CD14-positive monocyte (primary cell): Measurements from ENCODE around the gene NRROS. TPM values are rescaled to one million over a fixed set of nuclear protein-coding genes. Genes with fewer than 3 reads are reported as not detected.

Experiments used
- DNase-seq, 3 donors: peaks; one replicate each; pipeline ENCODE4 v3.0.0-alpha.2; 2011 to 2022
- H2AFZ ChIP-seq: 2 replicates; pipeline ENCODE4 v1.6.0; 2012; ENCODE audit warnings: mild to moderate bottlenecking, low read depth, low read length, inconsistent platforms; ENCODE audit not compliant: insufficient read depth, poor library complexity, severe bottlenecking
- H3K27ac ChIP-seq, 2 donors: 1 replicate in 1 of 2; 2 replicates in 1 of 2; pipeline ENCODE4 v1.5.1; 2012 to 2013; ENCODE audit warnings: low read length in 2 of 2, control low read depth in 1 of 2, inconsistent platforms in 1 of 2, low read depth in 1 of 2, mild to moderate bottlenecking in 1 of 2
- H3K27me3 ChIP-seq, 2 donors: one replicate each; pipeline versions ENCODE4 v1.6.0 to v1.6.1; 2011 to 2013; ENCODE audit warnings: low read length in 2 of 2; ENCODE audit not compliant: control insufficient read depth in 2 of 2, insufficient read depth in 2 of 2
- H3K36me3 ChIP-seq, 2 donors: replicated peaks in 1 of 2; 1 replicate in 1 of 2; 2 replicates in 1 of 2; pipeline versions ENCODE4 v1.5.1 to v1.6.1; 2012 to 2013; ENCODE audit warnings: low read length in 2 of 2, control low read depth in 1 of 2, inconsistent platforms in 1 of 2, mild to moderate bottlenecking in 1 of 2; ENCODE audit not compliant: insufficient read depth in 2 of 2, control insufficient read depth in 1 of 2
- H3K4me1 ChIP-seq, 2 donors: 1 replicate in 1 of 2; 2 replicates in 1 of 2; pipeline versions ENCODE4 v1.5.1 to v1.6.1; 2012 to 2013; ENCODE audit warnings: low read length in 2 of 2, control low read depth in 1 of 2, inconsistent platforms in 1 of 2, mild to moderate bottlenecking in 1 of 2, moderate library complexity in 1 of 2; ENCODE audit not compliant: insufficient read depth in 2 of 2, control insufficient read depth in 1 of 2
- H3K4me2 ChIP-seq: replicated peaks from 2 replicates; pipeline ENCODE3; 2012; ENCODE audit warnings: low read length, moderate library complexity, mild to moderate bottlenecking; ENCODE audit not compliant: poor library complexity, severe bottlenecking; ENCODE audit errors: extremely low read depth
- H3K4me3 ChIP-seq, 3 experiments: fragments of 200-600 bp in 1 of 3; sonication (generic) in 1 of 3; replicated peaks in 1 of 3; 1 replicate in 2 of 3; 2 replicates in 1 of 3; pipeline ENCODE4 v1.5.1; 2011 to 2013; ENCODE audit warnings: low read length in 3 of 3, mild to moderate bottlenecking in 3 of 3, control low read depth in 2 of 3, low read depth in 2 of 3, inconsistent platforms in 1 of 3, moderate library complexity in 1 of 3
- H3K79me2 ChIP-seq: 2 replicates; pipeline ENCODE4 v1.6.0; 2012; ENCODE audit warnings: mild to moderate bottlenecking, control low read depth, inconsistent platforms, low read length, moderate library complexity; ENCODE audit not compliant: insufficient read depth
- H3K9ac ChIP-seq: 2 replicates; pipeline ENCODE4 v1.6.0; 2017; ENCODE audit warnings: low read length, mild to moderate bottlenecking; ENCODE audit not compliant: insufficient read depth, poor library complexity, severe bottlenecking
- H3K9me3 ChIP-seq, 2 donors: replicated peaks in 1 of 2; 1 replicate in 1 of 2; 2 replicates in 1 of 2; pipeline versions ENCODE4 v1.5.1 to v1.6.1; 2012 to 2013; ENCODE audit warnings: low read length in 2 of 2, control low read depth in 1 of 2; ENCODE audit not compliant: control insufficient read depth in 1 of 2, insufficient read depth in 1 of 2
- H4K20me1 ChIP-seq: 2 replicates; pipeline ENCODE4 v1.6.0; 2012; ENCODE audit warnings: mild to moderate bottlenecking, low read length, control low read depth, moderate library complexity; ENCODE audit not compliant: insufficient read depth
- H3K27ac Mint-ChIP-seq, 7 donors: one replicate each; pipeline ENCODE4 v1.8.0; 2020; ENCODE audit warnings: mild to moderate bottlenecking in 7 of 7, mixed read lengths in 7 of 7, moderate library complexity in 6 of 7, inconsistent platforms in 2 of 7
- H3K27me3 Mint-ChIP-seq, 3 donors: one replicate each; pipeline ENCODE4 v1.8.0; 2021 to 2022; ENCODE audit warnings: low read depth in 3 of 3, mild to moderate bottlenecking in 3 of 3, mixed read lengths in 3 of 3, moderate library complexity in 3 of 3, inconsistent platforms in 1 of 3
- H3K36me3 Mint-ChIP-seq, 2 donors: one replicate each; pipeline ENCODE4 v1.8.0; 2020; ENCODE audit warnings: mixed read lengths in 2 of 2, inconsistent platforms in 1 of 2, mild to moderate bottlenecking in 1 of 2
- H3K4me1 Mint-ChIP-seq: one replicate; pipeline ENCODE4 v1.8.0; 2020; ENCODE audit warnings: mild to moderate bottlenecking, mixed read lengths
- H3K4me3 Mint-ChIP-seq, 2 donors: one replicate each; pipeline ENCODE4 v1.8.0; 2020; ENCODE audit warnings: mild to moderate bottlenecking in 2 of 2, mixed read lengths in 2 of 2, moderate library complexity in 1 of 2
- H3K9me3 Mint-ChIP-seq, 7 donors: one replicate each; pipeline ENCODE4 v1.8.0; 2020 to 2022; ENCODE audit warnings: mixed read lengths in 7 of 7, mild to moderate bottlenecking in 6 of 7, moderate library complexity in 6 of 7, inconsistent platforms in 2 of 7
- WGBS: methylation state at CpG from one replicate; pipeline ENCODE4 v1.1.5; 2013; ENCODE audit warnings: missing lambda C conversion rate; ENCODE audit not compliant: insufficient coverage; 5-methylcytosine and 5-hydroxymethylcytosine counted together
- intact Hi-C, 2 donors: fragments of 100-400 bp; cut with micrococcal nuclease; formaldehyde crosslinking; loops; one replicate each; pipeline versions ENCODE4 v1.15.0 to v1.15.1; 2023
- polyA plus RNA-seq, 3 donors: library from polyadenylated mRNA; depleted of rRNA in 1 of 3; unstranded in 2 of 3; stranded (reverse) in 1 of 3; fragments of 300-500 nt in 2 of 3; fragments of >200 nt in 1 of 3; fragmentation: Illumina TruSeq in 2 of 3; gene quantifications; 1 replicate in 2 of 3; 2 replicates in 1 of 3; pipeline ENCODE4 v1.2.3, GENCODE V29; 2012 to 2021
- TF ChIP-seq, protein P1 (sequence below): fragments of 200-600 bp; IDR thresholded peaks from one replicate; pipeline ENCODE4 v1.8.0; 2022; ENCODE audit warnings: antibody characterized with exemption, mild to moderate bottlenecking

The NRROS gene
- polyA plus RNA-seq, 3 donors: 5.9 to 109 (median 7.5) TPM

DNA sequence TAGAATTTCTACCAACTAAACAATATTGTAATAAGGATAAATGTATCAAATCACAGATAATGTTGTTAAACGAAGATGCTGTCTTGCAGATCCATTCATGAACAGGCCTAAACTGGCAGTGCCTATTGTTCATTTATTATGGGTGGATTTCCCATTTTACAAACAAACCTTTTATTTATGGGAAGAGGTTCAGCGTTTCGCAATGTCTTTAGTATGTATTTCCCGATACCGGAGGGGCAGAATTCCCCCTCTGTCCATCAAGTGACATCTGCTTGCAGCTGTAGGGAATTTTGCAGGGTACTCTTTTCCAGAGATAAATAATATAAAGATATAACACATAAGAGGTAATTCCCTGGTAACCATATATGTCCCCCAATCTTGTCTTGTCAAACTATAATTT, 66.8 kb downstream of the NRROS start:
- peak overlapping the region; percentile 7 for H3K4me2 ChIP-seq
- intact Hi-C loops: loop anchor here in 1 of 2 donors (5.0 kb wide), 1 partner anchor 36 kb away; no protein-coding TSS in a partner anchor
- peaks cover 50% of the 10 kb centered on the region for H4K20me1 ChIP-seq
- TF ChIP-seq, protein P1, sequence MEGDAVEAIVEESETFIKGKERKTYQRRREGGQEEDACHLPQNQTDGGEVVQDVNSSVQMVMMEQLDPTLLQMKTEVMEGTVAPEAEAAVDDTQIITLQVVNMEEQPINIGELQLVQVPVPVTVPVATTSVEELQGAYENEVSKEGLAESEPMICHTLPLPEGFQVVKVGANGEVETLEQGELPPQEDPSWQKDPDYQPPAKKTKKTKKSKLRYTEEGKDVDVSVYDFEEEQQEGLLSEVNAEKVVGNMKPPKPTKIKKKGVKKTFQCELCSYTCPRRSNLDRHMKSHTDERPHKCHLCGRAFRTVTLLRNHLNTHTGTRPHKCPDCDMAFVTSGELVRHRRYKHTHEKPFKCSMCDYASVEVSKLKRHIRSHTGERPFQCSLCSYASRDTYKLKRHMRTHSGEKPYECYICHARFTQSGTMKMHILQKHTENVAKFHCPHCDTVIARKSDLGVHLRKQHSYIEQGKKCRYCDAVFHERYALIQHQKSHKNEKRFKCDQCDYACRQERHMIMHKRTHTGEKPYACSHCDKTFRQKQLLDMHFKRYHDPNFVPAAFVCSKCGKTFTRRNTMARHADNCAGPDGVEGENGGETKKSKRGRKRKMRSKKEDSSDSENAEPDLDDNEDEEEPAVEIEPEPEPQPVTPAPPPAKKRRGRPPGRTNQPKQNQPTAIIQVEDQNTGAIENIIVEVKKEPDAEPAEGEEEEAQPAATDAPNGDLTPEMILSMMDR: no peak
- peaks cover 19 to 42% of the 10 kb centered on the region in 2 donors for H3K36me3 ChIP-seq
- peaks cover 37 to 45% of the 10 kb centered on the region in 2 donors for H3K36me3 Mint-ChIP-seq
- H3K27ac ChIP-seq: peak overlapping the region in 1 of 2 donors; percentile 38
- peaks cover 18% of the 10 kb centered on the region for H3K4me1 Mint-ChIP-seq
- H3K27ac Mint-ChIP-seq: peak overlapping the region in 6 of 7 donors; percentile 27 to 78 (median 49)
- WGBS: no CpG with 5 or more reads among the region's 5 CpGs
- H3K4me1 ChIP-seq: peaks cover 18 to 27% of the 10 kb centered on the region in 2 donors
- peaks cover 0 to 2% (median 1%) of the 10 kb centered on the region in 3 donors for H3K27me3 Mint-ChIP-seq
- H3K9ac ChIP-seq: no peak overlapping the region
- H3K27me3 ChIP-seq: no peaks in the 10 kb centered on the region
- DNase-seq: peak in 1 of 3 donors; percentile 29
- no peaks in the 10 kb centered on the region for H3K9me3 ChIP-seq
- H3K4me3 Mint-ChIP-seq: no peak overlapping the region
- peak overlapping the region in 1 of 3 experiments; percentile 6 for H3K4me3 ChIP-seq
- H3K79me2 ChIP-seq: peaks cover 7% of the 10 kb centered on the region
- H2AFZ ChIP-seq: no peak overlapping the region
- no peaks in the 10 kb centered on the region for H3K9me3 Mint-ChIP-seq

DNA sequence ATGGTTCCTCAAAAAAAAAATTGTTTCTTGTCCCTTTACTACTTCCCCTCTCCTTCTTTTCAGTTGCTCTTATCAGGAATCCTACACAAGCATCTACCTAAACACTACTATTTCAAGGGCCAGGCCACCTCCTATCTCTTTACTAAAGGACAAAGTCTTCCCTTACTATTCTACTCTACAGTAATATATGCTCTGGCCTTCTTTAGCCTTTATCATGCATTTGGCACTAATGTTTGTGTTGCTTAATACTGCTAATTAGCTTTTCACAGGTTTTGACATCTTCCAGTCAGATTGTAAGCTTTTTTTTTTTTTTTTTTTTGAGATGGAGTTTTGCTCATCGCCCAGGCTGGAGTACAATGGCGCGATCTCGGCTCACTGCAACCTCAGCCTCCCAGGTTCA, 67.2 kb downstream of the NRROS start:
- H4K20me1 ChIP-seq: peaks cover 47% of the 10 kb centered on the region
- peaks cover 7% of the 10 kb centered on the region for H3K79me2 ChIP-seq
- H2AFZ ChIP-seq: no peak overlapping the region
- H3K4me3 ChIP-seq: peak overlapping the region in 1 of 3 experiments; percentile 6
- peak overlapping the region in 1 of 2 donors; percentile 38 for H3K27ac ChIP-seq
- peaks cover 22 to 31% of the 10 kb centered on the region in 2 donors for H3K4me1 ChIP-seq
- H3K4me2 ChIP-seq: peak overlapping the region; percentile 7
- H3K9me3 Mint-ChIP-seq: no peaks in the 10 kb centered on the region
- WGBS: 96% methylated on average over 4 of the region's 4 CpGs
- DNase-seq: no peak
- H3K4me1 Mint-ChIP-seq: peaks cover 22% of the 10 kb centered on the region
- no peaks in the 10 kb centered on the region for H3K9me3 ChIP-seq
- H3K27me3 ChIP-seq: no peaks in the 10 kb centered on the region
- no peak overlapping the region for H3K4me3 Mint-ChIP-seq
- H3K36me3 ChIP-seq: peaks cover 19 to 38% of the 10 kb centered on the region in 2 donors
- peaks cover 34 to 41% of the 10 kb centered on the region in 2 donors for H3K36me3 Mint-ChIP-seq
- TF ChIP-seq, protein P1: no peak
- H3K27ac Mint-ChIP-seq: peak overlapping the region in 6 of 7 donors; percentile 27 to 78 (median 49)
- peaks cover 0 to 2% (median 1%) of the 10 kb centered on the region in 3 donors for H3K27me3 Mint-ChIP-seq
- intact Hi-C loops: loop anchor here in 1 of 2 donors (5.0 kb wide), 1 partner anchor 36 kb away; no protein-coding TSS in a partner anchor
- no peak overlapping the region for H3K9ac ChIP-seq
